MCF 10A (cell line): ENCODE results near the gene CLEC3B. TPM values are rescaled to one million over a fixed set of nuclear protein-coding genes. Genes with fewer than 3 reads are reported as not detected.
"Not testable (repeated sequence)": the region's sequence is repeated elsewhere in the genome, so short reads cannot be mapped to it uniquely, and the experiment has no call there.

Experiments used
- BruUV-seq: library from RNA; stranded (reverse); fragments of 400-500 nt; replicated peaks from 2 replicates; lab custom pipeline; 2021; lab: Mats Ljungman, UMichigan
- CTCF ChIA-PET: fragments of 300-600 bp; sonication (Branson Sonifier 250); formaldehyde crosslinking; extraction: SDS; loops from one replicate; lab custom pipeline; 2021; ENCODE audit warnings: antibody characterized with exemption, inconsistent platforms; lab: Yijun Ruan, JAX
- POLR2A ChIA-PET: fragments of 300-600, 350-650 bp; sonication (Branson Sonifier 250); formaldehyde crosslinking; extraction: SDS; loops from one replicate; lab custom pipeline; 2020; ENCODE audit warnings: antibody characterized with exemption, inconsistent platforms; lab: Yijun Ruan, JAX
- DNase-seq: peaks from one replicate; pipeline ENCODE4 v3.0.0-alpha.2; 2018; ENCODE audit not compliant: unreplicated experiment
- H3K27ac Mint-ChIP-seq: one replicate; pipeline ENCODE4 v1.8.0; 2022; ENCODE audit warnings: mild to moderate bottlenecking, low read depth, mixed read lengths; ENCODE audit not compliant: unreplicated experiment
- H3K27me3 Mint-ChIP-seq: one replicate; pipeline ENCODE4 v1.8.0; 2022; ENCODE audit warnings: mixed read lengths; ENCODE audit not compliant: insufficient read depth, unreplicated experiment
- H3K36me3 Mint-ChIP-seq: one replicate; pipeline ENCODE4 v1.8.0; 2022; ENCODE audit warnings: mild to moderate bottlenecking, moderate library complexity, mixed read lengths; ENCODE audit not compliant: insufficient read depth, unreplicated experiment
- H3K4me1 Mint-ChIP-seq: one replicate; pipeline ENCODE4 v1.8.0; 2022; ENCODE audit warnings: mixed read lengths; ENCODE audit not compliant: insufficient read depth, unreplicated experiment
- H3K4me3 Mint-ChIP-seq: one replicate; pipeline ENCODE4 v1.8.0; 2022; ENCODE audit warnings: mild to moderate bottlenecking, moderate library complexity, mixed read lengths; ENCODE audit not compliant: unreplicated experiment
- H3K9me3 Mint-ChIP-seq: one replicate; pipeline ENCODE4 v1.8.0; 2022; ENCODE audit warnings: mixed read lengths; ENCODE audit not compliant: unreplicated experiment
- intact Hi-C: fragments of 100-400 bp; cut with micrococcal nuclease; formaldehyde crosslinking; loops from 2 replicates; pipeline ENCODE4 v1.14.1; 2022
- total RNA-seq: library from RNA; stranded (reverse); gene quantifications from 2 replicates; pipeline ENCODE4 v1.2.3, GENCODE V29; 2022
- TF ChIP-seq, protein P1 (sequence below): fragments of 200-600 bp; IDR thresholded peaks from one replicate; pipeline ENCODE4 v1.8.0; 2022; ENCODE audit warnings: antibody characterized with exemption, mild to moderate bottlenecking; ENCODE audit not compliant: unreplicated experiment

Gene CLEC3B
- total RNA-seq, 1 experiment from 2014 or later, result not detected

DNA sequence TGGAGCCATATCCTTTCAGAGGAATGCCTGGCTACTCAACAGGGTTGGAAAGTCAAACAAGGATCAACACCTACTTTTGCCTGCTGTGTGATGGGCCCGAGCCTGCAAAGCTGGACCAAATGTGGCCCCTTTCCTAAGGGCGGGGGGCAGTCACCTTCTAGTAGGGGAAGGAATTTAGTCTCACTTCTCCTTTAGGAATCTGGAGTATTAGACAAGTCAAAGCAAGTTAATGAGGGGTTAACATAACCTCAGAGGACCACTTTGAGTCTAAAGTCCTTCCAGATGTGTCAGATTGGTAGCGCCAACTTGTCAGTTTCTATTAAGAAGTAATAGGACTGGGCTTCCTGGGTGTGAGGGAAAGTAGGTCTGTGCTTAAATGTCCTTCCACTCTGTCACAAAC lies 43.3 kb upstream of the CLEC3B start:
- CTCF ChIA-PET, result interaction anchor here (0.7 to 1.5 kb wide), 5 partner anchors 9 to 151 kb away, joined by 3 to 5 read pairs (median 3); no protein-coding TSS in a partner anchor
- no TSS peak for BruUV-seq
- H3K36me3 Mint-ChIP-seq, result peaks cover 17% of the 10 kb centered on the region
- POLR2A ChIA-PET, result interaction anchor here (1.0 to 1.3 kb wide), 3 partner anchors 16 to 73 kb away, joined by 3 to 5 read pairs (median 4); no protein-coding TSS in a partner anchor
- no peaks in the 10 kb centered on the region for H3K27me3 Mint-ChIP-seq
- H3K9me3 Mint-ChIP-seq, result no peaks in the 10 kb centered on the region
- no peak overlapping the region for H3K27ac Mint-ChIP-seq
- H3K4me1 Mint-ChIP-seq, result peaks cover 41% of the 10 kb centered on the region
- TF ChIP-seq, protein P1, sequence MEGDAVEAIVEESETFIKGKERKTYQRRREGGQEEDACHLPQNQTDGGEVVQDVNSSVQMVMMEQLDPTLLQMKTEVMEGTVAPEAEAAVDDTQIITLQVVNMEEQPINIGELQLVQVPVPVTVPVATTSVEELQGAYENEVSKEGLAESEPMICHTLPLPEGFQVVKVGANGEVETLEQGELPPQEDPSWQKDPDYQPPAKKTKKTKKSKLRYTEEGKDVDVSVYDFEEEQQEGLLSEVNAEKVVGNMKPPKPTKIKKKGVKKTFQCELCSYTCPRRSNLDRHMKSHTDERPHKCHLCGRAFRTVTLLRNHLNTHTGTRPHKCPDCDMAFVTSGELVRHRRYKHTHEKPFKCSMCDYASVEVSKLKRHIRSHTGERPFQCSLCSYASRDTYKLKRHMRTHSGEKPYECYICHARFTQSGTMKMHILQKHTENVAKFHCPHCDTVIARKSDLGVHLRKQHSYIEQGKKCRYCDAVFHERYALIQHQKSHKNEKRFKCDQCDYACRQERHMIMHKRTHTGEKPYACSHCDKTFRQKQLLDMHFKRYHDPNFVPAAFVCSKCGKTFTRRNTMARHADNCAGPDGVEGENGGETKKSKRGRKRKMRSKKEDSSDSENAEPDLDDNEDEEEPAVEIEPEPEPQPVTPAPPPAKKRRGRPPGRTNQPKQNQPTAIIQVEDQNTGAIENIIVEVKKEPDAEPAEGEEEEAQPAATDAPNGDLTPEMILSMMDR, result no peak
- DNase-seq, result no peak
- intact Hi-C loops, result no loop called here
- no peak overlapping the region for H3K4me3 Mint-ChIP-seq

DNA sequence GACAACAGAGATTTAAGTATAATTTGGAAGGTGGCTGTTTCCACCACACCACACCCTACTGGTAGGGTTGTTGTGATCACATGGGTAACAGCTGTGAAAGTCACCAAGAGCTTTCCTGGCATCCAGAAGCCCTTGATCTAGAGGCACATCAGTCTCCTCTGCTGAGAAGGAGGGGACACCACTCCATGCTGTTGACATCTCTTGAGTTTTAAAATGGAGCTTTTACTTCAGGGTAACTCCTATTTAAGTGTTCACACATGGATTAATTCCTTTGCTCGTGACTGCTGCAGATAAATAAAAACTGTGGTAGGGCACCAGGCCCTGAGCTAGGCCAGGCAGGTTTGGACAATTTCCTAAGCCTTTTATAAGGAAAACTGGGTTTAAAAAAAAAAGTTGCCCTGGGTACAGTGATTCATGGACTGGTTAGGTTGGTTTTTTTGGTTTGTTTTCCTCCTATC lies 42.6 kb upstream of the CLEC3B start:
- no peak overlapping the region for H3K4me3 Mint-ChIP-seq
- BruUV-seq, result no TSS peak
- no peak for DNase-seq
- H3K27me3 Mint-ChIP-seq, result no peaks in the 10 kb centered on the region
- intact Hi-C loops, result no loop called here
- H3K9me3 Mint-ChIP-seq, result no peaks in the 10 kb centered on the region
- H3K4me1 Mint-ChIP-seq, result peaks cover 37% of the 10 kb centered on the region
- CTCF ChIA-PET, result interaction anchor here (0.7 to 1.5 kb wide), 3 partner anchors 9 to 152 kb away, joined by 3 to 5 read pairs (median 3); no protein-coding TSS in a partner anchor
- peak overlapping the region; percentile 39 for H3K27ac Mint-ChIP-seq
- TF ChIP-seq, protein P1, result no peak
- peaks cover 17% of the 10 kb centered on the region for H3K36me3 Mint-ChIP-seq
- POLR2A ChIA-PET, result interaction anchor here (0.6 to 1.5 kb wide), 7 partner anchors 8 to 72 kb away, joined by 3 to 13 read pairs (median 3); partner anchors contain the start of genes EXOSC7 and ZDHHC3

DNA sequence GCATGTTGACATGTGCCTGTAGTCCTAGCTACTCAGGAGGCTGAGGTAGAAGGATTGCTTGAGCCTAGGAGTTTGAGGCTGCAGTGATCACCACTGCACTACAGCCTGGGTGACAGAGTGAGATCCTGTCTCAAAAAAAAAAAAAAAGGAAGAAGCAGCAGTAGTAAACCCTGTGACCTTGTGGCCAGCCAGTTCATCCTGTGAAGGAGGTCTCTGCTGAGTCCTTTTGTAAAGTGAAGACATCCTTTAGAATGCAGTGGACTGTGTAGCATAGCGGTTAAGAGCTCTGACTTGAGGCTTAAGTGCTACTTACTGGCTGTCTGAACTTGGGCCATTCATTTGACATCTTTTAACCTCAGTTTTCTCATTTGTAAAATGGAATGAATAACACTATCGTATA lies 41.8 kb upstream of the CLEC3B start:
- DNase-seq, result no peak
- peaks cover 23% of the 10 kb centered on the region for H3K36me3 Mint-ChIP-seq
- CTCF ChIA-PET, result interaction anchor here (1.5 to 2.1 kb wide), 2 partner anchors 8 kb away, joined by 3 to 8 read pairs; partner anchors contain the start of genes EXOSC7 and ZDHHC3
- intact Hi-C loops, result no loop called here
- H3K4me1 Mint-ChIP-seq, result peaks cover 32% of the 10 kb centered on the region
- H3K9me3 Mint-ChIP-seq, result no peaks in the 10 kb centered on the region
- no TSS peak for BruUV-seq
- H3K4me3 Mint-ChIP-seq, result no peak overlapping the region
- H3K27ac Mint-ChIP-seq, result no peak overlapping the region
- H3K27me3 Mint-ChIP-seq, result no peaks in the 10 kb centered on the region
- TF ChIP-seq, protein P1, result no peak
- POLR2A ChIA-PET, result interaction anchor here (0.9 to 4.0 kb wide), 4 partner anchors 8 to 38 kb away, joined by 3 to 26 read pairs (median 8); partner anchors contain the start of genes EXOSC7 and ZDHHC3

DNA sequence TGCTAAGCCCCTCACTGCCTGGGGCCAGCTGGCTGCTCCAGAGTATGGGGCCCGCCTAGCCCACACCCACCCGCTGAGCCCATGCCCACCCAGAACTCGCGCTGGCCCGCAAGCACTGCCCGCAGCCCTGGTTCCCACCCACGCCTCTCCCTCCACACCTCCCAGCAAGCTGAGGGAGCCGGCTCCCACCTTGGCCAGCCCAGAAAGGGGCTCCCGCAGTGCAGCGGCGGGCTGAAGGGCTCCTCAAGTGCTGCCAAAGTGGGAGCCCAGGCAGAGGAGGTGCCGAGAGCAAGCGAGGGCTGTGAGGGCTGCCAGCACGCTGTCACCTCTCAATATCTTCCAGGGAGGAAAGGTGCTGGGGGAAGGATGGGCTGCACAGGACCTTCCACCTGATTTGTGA lies 39.8 kb upstream of the CLEC3B start:
- Mint-ChIP-seq H3K4me1 (peaks cover 21% of the 10 kb centered on the region), H3K36me3 (peaks cover 42% of the 10 kb centered on the region)
- POLR2A ChIA-PET, result interaction anchor here (4.0 kb wide), 1 partner anchor 10 kb away, joined by 26 read pairs; the partner anchor contains the start of genes EXOSC7 and ZDHHC3
- intact Hi-C loops, H3K4me3 Mint-ChIP-seq, DNase-seq, H3K27ac Mint-ChIP-seq, BruUV-seq, H3K27me3 Mint-ChIP-seq, H3K9me3 Mint-ChIP-seq: not testable (repeated sequence)
- CTCF ChIA-PET, result interaction anchor here (0.7 to 2.1 kb wide), 3 partner anchors 10 to 34 kb away, joined by 3 to 8 read pairs (median 3); partner anchors contain the start of genes EXOSC7 and ZDHHC3
